Astrocyte of the spinal cord (primary cell): ENCODE data around the gene LSM14A.
"Not testable (repeated sequence)": the region's sequence is repeated elsewhere in the genome, so short reads cannot be mapped to it uniquely, and the experiment has no call there.

Source experiments
- DNase-seq: peaks from one replicate; pipeline ENCODE4 v3.0.0; 2011; ENCODE audit warnings: low read depth, low spot score
- H3K4me3 ChIP-seq: 2 replicates; pipeline ENCODE4 v1.5.1; 2011; ENCODE audit warnings: low read depth, mild to moderate bottlenecking, low read length, moderate library complexity
- in situ Hi-C: cut with HindIII; loops from 2 replicates; pipeline ENCODE4 v1.10.0; 2017; ENCODE audit warnings: low sequenced_read_pairs
- TF ChIP-seq, protein P1 (sequence below): IDR thresholded peaks from 2 replicates; pipeline ENCODE4 v1.5.1; 2012; ENCODE audit warnings: low read depth, mild to moderate bottlenecking, low read length, inconsistent platforms

The LSM14A gene

DNA sequence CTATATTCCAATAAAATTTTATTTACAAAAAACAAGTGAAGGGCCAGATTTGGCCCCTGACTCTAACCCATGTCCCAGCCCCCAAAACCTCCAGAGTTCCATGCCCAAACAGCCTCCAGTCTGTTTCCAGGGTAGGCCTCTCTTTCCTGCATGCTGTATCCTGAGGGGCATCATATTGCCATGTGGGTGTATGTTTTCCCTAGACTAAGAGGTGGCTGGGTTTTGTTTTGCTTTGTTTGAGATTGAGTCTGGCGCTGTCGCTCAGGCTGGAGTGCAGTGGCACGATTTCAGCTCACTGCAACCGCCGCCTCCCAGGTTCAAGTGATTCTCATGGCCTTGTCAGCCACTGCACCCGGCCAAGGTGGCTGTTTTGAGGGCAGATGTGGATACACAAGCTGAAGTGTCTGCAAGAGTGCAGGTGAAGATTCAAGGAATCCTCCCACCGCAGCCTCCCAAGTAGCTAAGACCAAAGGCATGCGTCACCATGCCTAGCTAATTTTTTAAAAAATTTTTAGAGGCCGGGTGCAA lies 23.6 kb upstream of the LSM14A start:
- in situ Hi-C loops = no loop called here
- H3K4me3 ChIP-seq = no peak overlapping the region
- TF ChIP-seq, protein P1, sequence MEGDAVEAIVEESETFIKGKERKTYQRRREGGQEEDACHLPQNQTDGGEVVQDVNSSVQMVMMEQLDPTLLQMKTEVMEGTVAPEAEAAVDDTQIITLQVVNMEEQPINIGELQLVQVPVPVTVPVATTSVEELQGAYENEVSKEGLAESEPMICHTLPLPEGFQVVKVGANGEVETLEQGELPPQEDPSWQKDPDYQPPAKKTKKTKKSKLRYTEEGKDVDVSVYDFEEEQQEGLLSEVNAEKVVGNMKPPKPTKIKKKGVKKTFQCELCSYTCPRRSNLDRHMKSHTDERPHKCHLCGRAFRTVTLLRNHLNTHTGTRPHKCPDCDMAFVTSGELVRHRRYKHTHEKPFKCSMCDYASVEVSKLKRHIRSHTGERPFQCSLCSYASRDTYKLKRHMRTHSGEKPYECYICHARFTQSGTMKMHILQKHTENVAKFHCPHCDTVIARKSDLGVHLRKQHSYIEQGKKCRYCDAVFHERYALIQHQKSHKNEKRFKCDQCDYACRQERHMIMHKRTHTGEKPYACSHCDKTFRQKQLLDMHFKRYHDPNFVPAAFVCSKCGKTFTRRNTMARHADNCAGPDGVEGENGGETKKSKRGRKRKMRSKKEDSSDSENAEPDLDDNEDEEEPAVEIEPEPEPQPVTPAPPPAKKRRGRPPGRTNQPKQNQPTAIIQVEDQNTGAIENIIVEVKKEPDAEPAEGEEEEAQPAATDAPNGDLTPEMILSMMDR = no peak
- no peak for DNase-seq

DNA sequence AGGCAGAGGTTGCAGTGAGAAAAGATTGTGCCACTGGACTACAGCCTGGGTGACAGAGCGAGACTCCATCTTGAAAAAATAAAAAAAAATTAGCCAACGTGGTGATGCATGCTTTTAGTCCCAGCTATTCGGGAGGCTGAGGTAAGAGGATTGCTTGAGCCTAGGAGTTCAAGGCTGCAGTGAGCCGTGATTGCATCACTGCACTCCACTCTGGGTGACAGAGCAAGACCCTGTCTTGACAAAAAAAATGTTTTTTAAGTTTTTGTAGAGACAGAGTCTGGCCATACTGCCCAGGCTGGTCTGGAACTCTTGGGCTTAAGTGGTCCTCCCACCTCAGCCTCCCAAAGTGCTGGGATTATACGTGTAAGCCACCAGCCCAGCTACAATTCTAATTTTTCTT lies 22.4 kb upstream of the LSM14A start:
- TF ChIP-seq, protein P1 = no peak
- no peak overlapping the region for H3K4me3 ChIP-seq
- in situ Hi-C loops = no loop called here
- DNase-seq = no peak

GRCh38 chr19:34150558-34150957 lies 21.7 kb upstream of the LSM14A start:
- no peak for DNase-seq
- in situ Hi-C loops = no loop called here
- no peak overlapping the region for H3K4me3 ChIP-seq
- TF ChIP-seq, protein P1 = no peak

GRCh38 chr19:34151439-34151838 lies 20.9 kb upstream of the LSM14A start:
- no peak overlapping the region for H3K4me3 ChIP-seq
- TF ChIP-seq, protein P1 = no peak
- no peak for DNase-seq
- in situ Hi-C loops = no loop called here

GRCh38 chr19:34154401-34154800 lies 17.9 kb upstream of the LSM14A start:
- in situ Hi-C loops = no loop called here
- no peak overlapping the region for H3K4me3 ChIP-seq
- no peak for DNase-seq
- TF ChIP-seq, protein P1 = no peak

DNA sequence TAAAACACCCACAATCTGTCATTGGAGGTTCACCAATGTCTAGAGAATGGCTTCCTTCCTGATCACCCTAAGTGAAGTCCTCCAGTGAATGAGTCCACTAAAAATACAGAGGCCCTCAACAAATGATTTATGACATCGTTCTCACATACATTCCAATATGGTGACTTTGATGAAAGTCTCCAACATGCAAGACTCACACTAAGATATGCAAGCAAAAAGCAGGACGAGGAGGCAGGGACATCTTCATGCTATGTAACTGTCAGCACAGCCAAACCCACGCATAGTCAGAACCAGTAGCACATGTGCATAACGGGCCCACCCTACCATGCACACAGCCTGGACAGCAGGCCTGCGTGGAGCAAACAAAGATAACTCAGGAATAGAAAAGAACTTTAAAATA lies 16.6 kb upstream of the LSM14A start:
- TF ChIP-seq, protein P1 = no peak
- DNase-seq = no peak
- in situ Hi-C loops = no loop called here
- no peak overlapping the region for H3K4me3 ChIP-seq

GRCh38 chr19:34158966-34159365 lies 13.3 kb upstream of the LSM14A start:
- DNase-seq, H3K4me3 ChIP-seq, in situ Hi-C loops: not testable (repeated sequence)

GRCh38 chr19:34159541-34159940 lies 12.8 kb upstream of the LSM14A start:
- in situ Hi-C loops = not testable (repeated sequence)

GRCh38 chr19:34161902-34162301 lies 10.4 kb upstream of the LSM14A start:
- in situ Hi-C loops, DNase-seq, H3K4me3 ChIP-seq: not testable (repeated sequence)

More at GRCh38 chr19:34159541-34159940, 12.8 kb upstream of the LSM14A start:
- not testable (repeated sequence) for H3K4me3 ChIP-seq, DNase-seq
